Measurements from ENCODE around the gene MIGA2. TPM values are rescaled to one million over a fixed set of nuclear protein-coding genes. Genes with fewer than 3 reads are reported as not detected.
A peak's percentile ranks its signal among the peaks of the same experiment; 100 is the strongest.

Gene MIGA2
- total and polyA plus RNA-seq, 9 of the 15 experiments (the other 6 are each of a cell fraction or from before 2014, with no cell fraction given): 0.15 to 54.1 (median 18.0) TPM

DNA sequence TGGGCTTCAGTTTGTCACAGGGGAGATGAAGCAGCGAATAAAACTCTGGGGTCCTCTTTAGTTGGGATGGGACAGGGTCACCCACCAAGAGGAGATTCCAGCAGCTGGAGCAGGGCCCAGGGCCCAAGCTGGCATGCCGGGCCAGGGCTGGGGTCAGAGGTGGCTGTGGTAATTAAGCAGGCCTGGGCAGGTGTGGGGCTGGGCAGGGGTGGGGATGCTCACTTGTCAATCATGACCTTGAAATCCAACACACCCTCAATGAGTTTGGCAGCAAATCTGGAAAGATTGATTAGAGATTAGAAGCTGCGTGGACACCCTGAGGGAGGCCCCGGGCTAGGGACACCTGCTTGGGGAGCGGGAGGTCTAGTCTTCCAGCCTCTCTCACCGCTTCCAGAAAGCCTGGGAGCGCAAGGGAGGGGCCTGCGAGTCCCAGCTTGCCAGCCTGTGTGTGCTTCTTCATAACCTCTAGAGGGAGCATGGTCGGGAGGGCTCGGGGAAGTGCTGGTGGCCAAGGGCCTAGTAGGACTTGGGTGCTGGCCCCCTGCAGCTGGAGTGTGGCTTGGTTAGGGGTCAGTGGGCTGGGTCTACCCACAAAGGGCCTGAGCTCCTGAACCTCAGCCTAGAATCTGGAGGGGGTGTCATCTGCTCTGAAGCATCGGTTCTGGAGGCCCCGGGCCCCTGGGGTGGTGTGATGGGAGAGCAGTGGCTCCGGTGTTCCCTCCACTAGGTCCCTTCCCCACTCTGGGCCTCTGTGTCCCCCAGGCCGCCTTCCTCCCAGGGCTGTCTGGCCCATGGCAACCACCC, 66.6 kb downstream of the MIGA2 start (continued):
- TF ChIP-seq, protein P1, sequence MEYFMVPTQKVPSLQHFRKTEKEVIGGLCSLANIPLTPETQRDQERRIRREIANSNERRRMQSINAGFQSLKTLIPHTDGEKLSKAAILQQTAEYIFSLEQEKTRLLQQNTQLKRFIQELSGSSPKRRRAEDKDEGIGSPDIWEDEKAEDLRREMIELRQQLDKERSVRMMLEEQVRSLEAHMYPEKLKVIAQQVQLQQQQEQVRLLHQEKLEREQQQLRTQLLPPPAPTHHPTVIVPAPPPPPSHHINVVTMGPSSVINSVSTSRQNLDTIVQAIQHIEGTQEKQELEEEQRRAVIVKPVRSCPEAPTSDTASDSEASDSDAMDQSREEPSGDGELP (CRISPR knock-in tag; IDR thresholded peaks at IDR 0.05; ENCODE audit: borderline replicate concordance): no peak
- TF ChIP-seq NRF1 (conservative IDR thresholded peaks at IDR 0.05 in 1 of 2, IDR thresholded peaks at IDR 0.05 in 1 of 2) (peak in 1 of 2 experiments; percentile 37; a peak in 3 of 4 replicates), MYC (IDR thresholded peaks at IDR 0.05; ENCODE audit: low read depth, low read length) (0 out of 2 replicates have a peak, but pooled peaks have one; percentile 17), MYC (CRISPR knock-in tag; IDR thresholded peaks at IDR 0.05; ENCODE audit: borderline replicate concordance, low read depth) (no peak), SRSF3 (IDR thresholded peaks at IDR 0.05; ENCODE audit: insufficient read depth, low read length) (no peak), TCF3 (CRISPR knock-in tag; IDR thresholded peaks at IDR 0.05) (no peak), ZNF77 (CRISPR knock-in tag; IDR thresholded peaks at IDR 0.05) (no peak), WHSC1 (IDR thresholded peaks at IDR 0.05; ENCODE audit: low read length) (no peak), BHLHE40 (IDR thresholded peaks at IDR 0.05; ENCODE audit: low read length) (no peak)
- TF ChIP-seq, protein P2, sequence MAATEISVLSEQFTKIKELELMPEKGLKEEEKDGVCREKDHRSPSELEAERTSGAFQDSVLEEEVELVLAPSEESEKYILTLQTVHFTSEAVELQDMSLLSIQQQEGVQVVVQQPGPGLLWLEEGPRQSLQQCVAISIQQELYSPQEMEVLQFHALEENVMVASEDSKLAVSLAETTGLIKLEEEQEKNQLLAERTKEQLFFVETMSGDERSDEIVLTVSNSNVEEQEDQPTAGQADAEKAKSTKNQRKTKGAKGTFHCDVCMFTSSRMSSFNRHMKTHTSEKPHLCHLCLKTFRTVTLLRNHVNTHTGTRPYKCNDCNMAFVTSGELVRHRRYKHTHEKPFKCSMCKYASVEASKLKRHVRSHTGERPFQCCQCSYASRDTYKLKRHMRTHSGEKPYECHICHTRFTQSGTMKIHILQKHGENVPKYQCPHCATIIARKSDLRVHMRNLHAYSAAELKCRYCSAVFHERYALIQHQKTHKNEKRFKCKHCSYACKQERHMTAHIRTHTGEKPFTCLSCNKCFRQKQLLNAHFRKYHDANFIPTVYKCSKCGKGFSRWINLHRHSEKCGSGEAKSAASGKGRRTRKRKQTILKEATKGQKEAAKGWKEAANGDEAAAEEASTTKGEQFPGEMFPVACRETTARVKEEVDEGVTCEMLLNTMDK (IDR thresholded peaks at IDR 0.05; ENCODE audit: borderline replicate concordance, insufficient read depth, low read depth, low read length, poor library complexity, severe bottlenecking): peak; percentile 61
- TF ChIP-seq, protein P3, sequence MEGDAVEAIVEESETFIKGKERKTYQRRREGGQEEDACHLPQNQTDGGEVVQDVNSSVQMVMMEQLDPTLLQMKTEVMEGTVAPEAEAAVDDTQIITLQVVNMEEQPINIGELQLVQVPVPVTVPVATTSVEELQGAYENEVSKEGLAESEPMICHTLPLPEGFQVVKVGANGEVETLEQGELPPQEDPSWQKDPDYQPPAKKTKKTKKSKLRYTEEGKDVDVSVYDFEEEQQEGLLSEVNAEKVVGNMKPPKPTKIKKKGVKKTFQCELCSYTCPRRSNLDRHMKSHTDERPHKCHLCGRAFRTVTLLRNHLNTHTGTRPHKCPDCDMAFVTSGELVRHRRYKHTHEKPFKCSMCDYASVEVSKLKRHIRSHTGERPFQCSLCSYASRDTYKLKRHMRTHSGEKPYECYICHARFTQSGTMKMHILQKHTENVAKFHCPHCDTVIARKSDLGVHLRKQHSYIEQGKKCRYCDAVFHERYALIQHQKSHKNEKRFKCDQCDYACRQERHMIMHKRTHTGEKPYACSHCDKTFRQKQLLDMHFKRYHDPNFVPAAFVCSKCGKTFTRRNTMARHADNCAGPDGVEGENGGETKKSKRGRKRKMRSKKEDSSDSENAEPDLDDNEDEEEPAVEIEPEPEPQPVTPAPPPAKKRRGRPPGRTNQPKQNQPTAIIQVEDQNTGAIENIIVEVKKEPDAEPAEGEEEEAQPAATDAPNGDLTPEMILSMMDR (IDR thresholded peaks at IDR 0.05 in 2 of 3, conservative IDR thresholded peaks at IDR 0.05 in 1 of 3; ENCODE audit: insufficient read depth in 2 of 3, low read depth in 1 of 3, low read length in 3 of 3): peak; percentile 75 to 87 (median 75)
